HCT116 (cell line): ENCODE data around the gene PSORS1C2.

ENCODE experiments used
- ATF3 ChIP-seq: IDR thresholded peaks from 2 replicates; pipeline ENCODE4 v1.6.1; 2012
- CEBPB ChIP-seq: IDR thresholded peaks from 2 replicates; pipeline ENCODE4 v1.6.1; 2012; ENCODE audit warnings: low read depth
- EZH2 ChIP-seq: fragments of 200-600 bp; sonication (generic); IDR thresholded peaks from 2 replicates; pipeline ENCODE4 v1.6.1; 2017; ENCODE audit warnings: antibody characterized with exemption, mixed run types
- EZH2phosphoT487 ChIP-seq: fragments of 200-600 bp; IDR thresholded peaks from 2 replicates; pipeline ENCODE4 v1.6.1; 2018; ENCODE audit warnings: antibody characterized with exemption, borderline replicate concordance
- JUND ChIP-seq: IDR thresholded peaks from 2 replicates; pipeline ENCODE4 v1.6.1; 2012
- POLR2A ChIP-seq: IDR thresholded peaks from 2 replicates; pipeline ENCODE4 v1.7.0; 2011; ENCODE audit warnings: borderline replicate concordance; ENCODE audit not compliant: insufficient read depth, insufficient read length; ENCODE audit errors: extremely low read depth
- POLR2AphosphoS5 ChIP-seq: IDR thresholded peaks from 2 replicates; pipeline ENCODE4 v1.6.1; 2011; ENCODE audit warnings: mild to moderate bottlenecking, low read depth, low read length, moderate library complexity
- RAD21 ChIP-seq: IDR thresholded peaks from 2 replicates; pipeline ENCODE4 v1.6.1; 2012; ENCODE audit warnings: low read depth, mild to moderate bottlenecking
- SIN3A ChIP-seq: IDR thresholded peaks from 2 replicates; pipeline ENCODE4 v1.6.1; 2012; ENCODE audit warnings: low read depth
- TCF7L2 ChIP-seq: IDR thresholded peaks from 2 replicates; pipeline ENCODE4 v1.7.0; 2011; ENCODE audit warnings: borderline replicate concordance, inconsistent platforms; ENCODE audit not compliant: insufficient read depth, insufficient read length; ENCODE audit errors: extremely low read depth
- YY1 ChIP-seq: IDR thresholded peaks from 2 replicates; pipeline ENCODE4 v1.6.1; 2011; ENCODE audit warnings: low read length, low read depth, moderate library complexity, mild to moderate bottlenecking; ENCODE audit not compliant: insufficient replicate concordance; ENCODE audit errors: extremely low read depth
- ZFX ChIP-seq: fragments of 450-650 bp; IDR thresholded peaks from 2 replicates; pipeline ENCODE4 v1.6.1; 2017
- ZNF274 ChIP-seq: fragments of 200-500 bp; sonication (Bioruptor generic); IDR thresholded peaks from 2 replicates; pipeline ENCODE4 v1.6.1; 2014; ENCODE audit warnings: mild to moderate bottlenecking, low read depth, low read length, inconsistent platforms
- TF ChIP-seq, protein P1 (sequence below), 3 experiments: fragments of 200-600 bp in 1 of 3; sonication (generic) in 1 of 3; IDR thresholded peaks in 2 of 3; conservative IDR thresholded peaks in 1 of 3; 2 replicates each; pipeline ENCODE4 v1.5.1; 2012 to 2017; ENCODE audit warnings: low read depth in 2 of 3, low read length in 2 of 3, antibody characterized with exemption in 1 of 3, borderline replicate concordance in 1 of 3, control low read depth in 1 of 3, mild to moderate bottlenecking in 1 of 3, mixed read lengths in 1 of 3, mixed run types in 1 of 3, moderate library complexity in 1 of 3; ENCODE audit not compliant: insufficient read depth in 1 of 3

DNA sequence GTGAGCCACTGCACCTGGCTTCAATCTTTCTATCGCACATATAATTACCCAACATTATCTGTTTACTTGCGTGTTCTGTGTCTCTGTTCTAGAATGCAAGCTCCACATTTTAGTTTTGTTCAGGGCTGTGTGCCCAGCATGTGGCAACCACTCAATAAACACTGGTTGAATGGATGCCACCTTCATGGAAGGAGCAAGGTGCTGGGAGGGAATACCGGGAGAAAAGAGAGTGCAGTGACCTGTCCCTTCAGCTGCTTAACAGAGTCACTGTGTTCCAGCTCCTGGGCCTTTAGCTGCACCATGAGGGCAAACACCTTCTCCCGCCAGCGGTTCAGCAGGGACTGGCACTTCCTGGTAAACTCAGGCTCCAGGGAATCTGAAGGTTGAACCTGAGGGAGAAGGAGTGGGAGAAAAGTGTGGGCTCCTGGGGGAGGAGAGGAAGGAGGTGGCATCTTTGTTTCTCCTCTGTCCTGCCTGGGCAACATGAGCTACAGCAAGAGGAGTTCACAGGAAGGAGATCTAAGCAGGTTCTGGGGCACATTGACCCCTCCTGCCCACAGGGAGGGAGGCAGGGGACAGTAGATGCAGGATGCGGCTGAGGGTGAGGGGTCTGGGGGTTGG, 11.1 kb upstream of the PSORS1C2 start:
- TF ChIP-seq, protein P1, sequence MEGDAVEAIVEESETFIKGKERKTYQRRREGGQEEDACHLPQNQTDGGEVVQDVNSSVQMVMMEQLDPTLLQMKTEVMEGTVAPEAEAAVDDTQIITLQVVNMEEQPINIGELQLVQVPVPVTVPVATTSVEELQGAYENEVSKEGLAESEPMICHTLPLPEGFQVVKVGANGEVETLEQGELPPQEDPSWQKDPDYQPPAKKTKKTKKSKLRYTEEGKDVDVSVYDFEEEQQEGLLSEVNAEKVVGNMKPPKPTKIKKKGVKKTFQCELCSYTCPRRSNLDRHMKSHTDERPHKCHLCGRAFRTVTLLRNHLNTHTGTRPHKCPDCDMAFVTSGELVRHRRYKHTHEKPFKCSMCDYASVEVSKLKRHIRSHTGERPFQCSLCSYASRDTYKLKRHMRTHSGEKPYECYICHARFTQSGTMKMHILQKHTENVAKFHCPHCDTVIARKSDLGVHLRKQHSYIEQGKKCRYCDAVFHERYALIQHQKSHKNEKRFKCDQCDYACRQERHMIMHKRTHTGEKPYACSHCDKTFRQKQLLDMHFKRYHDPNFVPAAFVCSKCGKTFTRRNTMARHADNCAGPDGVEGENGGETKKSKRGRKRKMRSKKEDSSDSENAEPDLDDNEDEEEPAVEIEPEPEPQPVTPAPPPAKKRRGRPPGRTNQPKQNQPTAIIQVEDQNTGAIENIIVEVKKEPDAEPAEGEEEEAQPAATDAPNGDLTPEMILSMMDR (IDR thresholded peaks at IDR 0.05 in 2 of 3, conservative IDR thresholded peaks at IDR 0.05 in 1 of 3; ENCODE audit: borderline replicate concordance in 1 of 3, insufficient read depth in 1 of 3, low read depth in 2 of 3, low read length in 2 of 3) = no peak
- TF ChIP-seq SIN3A (no peak), EZH2 (no peak), JUND (no peak), CEBPB (no peak), POLR2A (no peak), POLR2AphosphoS5 (no peak), ZFX (no peak), ZNF274 (no peak), TCF7L2 (no peak), EZH2phosphoT487 (no peak), YY1 (no peak), ATF3 (no peak), RAD21 (no peak)
